ENCODE results near the gene ARHGAP42.
"Not testable (repeated sequence)": the region's sequence is repeated elsewhere in the genome, so short reads cannot be mapped to it uniquely, and the experiment has no call there.

ARHGAP42 gene

DNA sequence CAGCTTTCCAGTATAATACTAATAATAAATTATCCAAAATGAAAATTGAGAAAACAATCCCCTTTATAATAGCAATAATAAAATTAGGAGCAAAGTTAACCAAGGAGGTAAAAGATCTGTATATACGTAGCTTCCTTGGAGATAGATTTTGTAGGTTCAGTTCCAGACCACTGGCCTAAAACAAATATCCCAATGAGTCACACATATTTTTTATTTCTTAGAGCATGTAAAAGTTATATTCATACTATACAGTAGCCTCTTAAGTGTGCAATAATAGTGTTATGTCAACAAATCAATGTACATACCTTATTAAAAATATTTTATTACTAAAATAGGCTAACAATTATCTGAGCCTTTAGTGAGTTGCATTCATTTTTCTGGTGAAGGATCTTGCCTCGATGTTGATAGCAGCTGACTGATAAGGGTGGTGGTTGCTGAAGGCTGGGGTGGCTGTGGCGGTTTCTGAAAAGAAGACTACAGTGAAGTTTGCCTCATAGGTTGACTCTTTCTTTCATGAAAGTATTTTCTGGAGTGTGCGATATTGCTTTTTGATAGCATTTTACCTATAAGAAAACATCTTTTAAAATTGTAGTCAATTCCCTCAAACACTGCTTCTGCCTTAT lies 178.5 kb downstream of the ARHGAP42 start:
- no peak for DNase-seq

DNA sequence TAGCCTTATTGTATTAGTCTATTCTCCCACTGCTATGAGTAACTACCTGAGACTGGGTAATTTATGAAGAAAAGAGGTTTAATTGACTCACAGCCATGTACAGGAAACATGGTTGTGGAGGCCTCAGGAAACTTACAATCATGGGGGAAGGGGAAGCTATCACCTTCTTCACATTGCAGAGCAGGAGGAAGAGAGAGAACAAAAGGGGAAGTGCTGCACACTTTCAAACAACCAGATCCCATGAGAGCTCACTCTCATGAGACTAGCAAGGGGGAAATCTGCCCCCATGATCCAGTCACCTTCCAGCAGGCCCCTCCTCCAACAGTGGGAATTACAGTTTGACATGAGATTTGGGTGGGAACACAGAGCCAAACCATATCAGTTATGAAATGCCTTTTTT lies 179.4 kb downstream of the ARHGAP42 start:
- DNase-seq, result no peak

DNA sequence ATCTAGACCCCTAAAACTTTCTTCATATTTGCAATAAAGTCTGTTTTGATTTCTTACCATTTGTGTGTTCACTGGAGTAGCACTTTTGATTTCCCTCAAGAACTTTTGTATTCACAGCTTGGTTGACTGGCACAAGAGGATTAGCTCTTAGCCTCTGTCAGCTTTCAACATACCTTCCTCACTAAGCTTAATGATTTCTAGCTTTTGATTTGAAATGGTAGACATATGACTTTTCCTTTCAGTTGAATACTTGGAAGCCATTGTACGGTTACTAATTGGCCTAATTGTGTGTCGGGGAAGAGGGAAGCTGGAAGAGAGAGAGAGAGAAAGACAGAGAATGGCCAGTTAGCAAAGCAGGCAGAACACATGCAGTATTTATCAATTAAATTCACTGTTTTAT lies 180.5 kb downstream of the ARHGAP42 start:
- no peak for DNase-seq

DNA sequence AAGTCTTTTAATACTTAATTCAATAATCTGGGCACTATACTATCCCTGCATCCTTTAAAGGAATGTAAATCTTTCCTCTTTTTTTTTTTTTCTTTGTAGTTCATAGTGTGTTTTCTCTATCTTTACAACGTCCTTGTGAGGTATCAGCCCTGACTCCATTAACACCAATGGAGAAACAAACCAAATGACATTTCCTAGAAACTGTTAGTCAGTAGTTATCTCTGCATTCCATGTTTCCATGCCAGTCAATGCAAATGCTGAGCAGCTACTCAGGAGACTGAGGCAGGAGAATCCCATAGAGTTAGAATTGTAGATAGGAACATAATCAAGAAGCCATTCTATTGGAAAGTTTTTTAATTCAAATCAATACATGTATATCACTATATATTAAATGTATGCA lies 182.2 kb downstream of the ARHGAP42 start:
- DNase-seq, result no peak

DNA sequence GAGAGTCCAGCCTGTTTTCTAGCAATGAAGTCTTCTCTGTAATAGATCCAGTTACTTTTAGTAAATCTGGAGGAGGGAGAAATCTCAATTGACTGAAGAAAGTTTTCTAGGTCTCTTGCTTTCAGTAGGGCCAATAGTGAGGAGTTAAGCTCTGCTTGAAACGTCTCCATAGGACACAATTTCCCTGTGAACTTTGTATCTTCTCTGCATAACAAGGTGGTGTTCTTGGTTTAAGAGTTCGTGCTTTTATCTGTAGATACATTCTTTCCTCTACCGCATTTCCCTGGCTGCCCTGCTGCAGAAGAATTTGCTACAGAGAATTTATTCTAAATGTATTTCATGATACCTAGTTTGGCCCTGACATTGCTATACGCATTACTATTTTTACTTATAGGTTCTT lies 183.1 kb downstream of the ARHGAP42 start:
- DNase-seq, result no peak

DNA sequence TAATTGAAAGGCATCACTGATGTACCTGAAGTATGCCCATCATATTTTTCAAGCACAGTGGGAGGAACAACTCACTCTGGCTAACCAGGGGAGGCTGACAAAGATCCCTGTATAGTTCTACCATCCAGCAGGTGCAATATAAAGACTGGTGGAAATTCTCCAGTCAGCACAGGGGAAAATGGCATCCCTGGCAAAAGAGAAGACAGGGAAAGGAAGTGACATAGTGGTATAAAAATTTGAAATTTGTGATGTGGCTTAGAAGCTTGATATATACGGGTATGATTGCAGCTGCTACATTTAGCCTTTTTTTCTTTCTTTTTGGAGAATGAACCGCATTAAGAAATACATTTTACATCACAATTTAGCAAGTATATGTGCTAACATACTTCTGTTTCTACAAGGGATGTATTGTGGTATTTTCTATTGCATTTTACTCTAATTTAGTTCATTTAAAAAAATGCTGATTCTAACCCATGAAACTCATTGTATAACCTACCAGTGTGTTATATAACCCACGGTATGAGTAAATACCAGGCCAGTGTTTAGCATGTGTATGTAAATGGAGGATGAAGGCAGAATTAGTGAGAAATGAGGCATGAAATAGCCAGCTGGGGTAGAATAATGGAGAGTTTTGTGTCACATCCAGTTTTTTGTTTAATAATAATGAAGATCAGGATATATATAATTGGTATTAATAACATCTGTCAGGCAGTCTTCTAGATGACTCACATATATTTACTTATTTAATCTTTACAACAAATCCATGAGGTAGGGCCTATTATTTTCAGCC lies 186.1 kb downstream of the ARHGAP42 start:
- no peak for DNase-seq

DNA sequence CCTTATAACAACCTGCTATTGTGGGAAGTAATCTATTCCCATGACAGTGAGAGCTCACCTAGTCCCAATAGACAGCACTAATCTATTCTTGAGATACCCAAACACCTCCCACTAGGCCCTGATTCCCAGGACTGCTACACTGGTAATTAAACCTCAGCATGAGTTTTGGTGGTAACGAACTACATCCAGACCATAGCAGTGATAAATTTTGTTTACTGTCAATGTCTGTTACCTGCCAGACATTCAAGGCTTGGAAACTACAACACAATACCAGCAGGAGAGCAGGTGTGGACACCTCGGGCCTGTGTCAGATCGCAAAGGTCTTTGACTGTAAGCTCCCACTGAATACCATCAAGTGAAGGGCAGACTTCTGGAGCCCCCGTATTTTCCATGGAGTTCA lies 187.1 kb downstream of the ARHGAP42 start:
- DNase-seq, result no peak

DNA sequence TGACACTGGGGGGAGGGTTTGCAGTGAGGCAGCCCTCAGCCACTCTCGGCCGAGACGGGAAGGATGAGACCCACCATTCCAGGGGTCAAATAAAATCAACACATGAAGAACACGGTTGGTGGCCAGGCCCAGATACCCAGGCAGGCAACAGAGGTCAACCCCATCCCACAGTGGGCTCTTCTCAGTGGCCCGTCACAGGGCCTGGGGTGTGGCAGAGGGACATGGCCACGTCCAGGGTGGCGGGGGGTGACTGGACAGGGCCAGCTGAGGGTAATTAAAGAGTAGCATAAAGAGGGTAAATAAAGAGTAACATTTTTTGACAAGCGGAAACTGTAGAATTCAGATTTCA lies 188.4 kb downstream of the ARHGAP42 start:
- no peak for DNase-seq

DNA sequence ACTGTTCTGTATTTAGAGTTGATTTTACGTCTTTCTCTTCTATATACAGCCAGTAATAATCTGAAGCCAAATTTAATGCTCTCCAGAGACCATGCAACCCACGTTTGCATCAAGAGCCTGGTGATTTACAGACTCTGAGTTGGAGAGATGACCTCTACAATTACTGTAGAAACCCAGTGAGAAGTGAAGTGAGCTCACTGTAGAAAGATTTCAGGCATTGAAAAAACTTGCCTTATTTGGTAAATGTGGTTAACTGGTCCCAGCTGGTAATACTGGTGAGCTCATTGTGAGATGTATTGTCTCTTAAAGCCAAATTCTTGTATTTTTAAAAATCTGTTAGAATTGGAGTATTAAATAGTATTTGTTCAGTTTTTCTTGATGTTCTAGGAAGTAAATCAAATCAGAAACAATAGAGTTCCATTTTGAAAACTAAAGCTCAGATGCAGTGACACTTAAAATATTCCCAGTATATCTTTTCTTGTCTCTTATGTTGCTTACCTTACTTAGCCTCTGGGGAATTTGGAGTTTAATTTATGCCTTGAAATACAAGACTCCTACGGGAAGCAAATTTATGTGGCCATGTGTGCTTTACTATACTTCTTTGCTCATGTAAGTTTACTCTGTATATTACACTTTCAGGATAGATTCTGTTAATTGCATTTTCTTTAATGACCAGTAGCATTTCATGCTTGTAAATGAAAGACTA lies 189.9 kb downstream of the ARHGAP42 start:
- DNase-seq, result no peak

DNA sequence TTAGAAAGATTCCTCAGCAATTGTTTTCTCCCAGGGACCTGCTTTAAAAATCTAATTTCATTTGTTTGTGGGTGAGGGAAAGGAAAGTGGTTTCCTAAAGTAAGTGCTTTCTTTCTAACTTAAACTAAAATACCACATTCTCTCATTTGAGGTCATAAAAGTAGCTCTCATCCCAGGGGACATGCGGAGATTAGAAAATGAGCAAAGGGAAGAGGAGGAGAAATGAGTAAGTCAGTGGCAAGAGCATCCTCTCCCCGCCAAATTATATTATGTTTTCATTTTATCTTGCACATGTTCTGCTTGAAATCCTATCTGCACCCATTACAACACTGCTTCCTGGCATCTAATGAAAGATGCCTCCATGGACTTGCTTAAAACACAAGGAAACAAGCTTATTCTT lies 191.4 kb downstream of the ARHGAP42 start:
- DNase-seq, result no peak

DNA sequence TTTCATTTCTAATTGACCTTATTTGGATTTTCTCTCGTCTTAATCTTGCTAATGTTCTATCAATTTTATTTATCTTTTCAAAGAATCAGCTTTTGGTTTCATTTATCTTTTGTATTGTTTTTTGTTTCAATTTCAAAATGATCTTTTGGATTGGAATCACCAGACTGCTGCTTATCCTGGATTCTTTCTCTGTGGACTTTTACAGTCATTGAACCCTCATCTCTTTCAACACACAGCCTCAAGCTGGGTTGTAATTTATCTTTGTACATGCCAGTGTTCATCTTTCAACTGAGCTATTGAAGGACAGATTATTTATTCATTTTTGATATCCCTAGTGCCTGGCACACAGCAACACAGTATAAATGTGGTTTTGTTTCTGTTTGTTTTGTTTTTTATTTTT lies 195.9 kb downstream of the ARHGAP42 start:
- no peak for DNase-seq

DNA sequence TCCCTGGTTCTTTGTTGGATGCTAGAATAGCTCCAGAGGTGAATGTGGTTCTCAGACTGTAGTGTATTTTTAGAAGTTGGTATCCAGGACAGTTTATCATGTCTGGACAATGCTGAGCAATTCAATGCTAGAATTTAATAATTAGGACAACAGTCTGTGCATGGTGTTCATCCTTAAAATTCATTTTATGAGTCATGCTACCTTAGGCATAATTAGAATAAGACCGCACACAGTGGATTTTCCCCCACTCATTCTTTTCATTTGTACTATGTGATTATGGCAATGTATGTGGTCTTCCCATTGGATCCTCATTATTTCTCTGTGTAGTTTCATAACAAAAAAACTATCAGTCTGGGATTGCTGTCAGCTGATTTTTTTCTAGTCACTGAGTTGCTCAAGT lies 196.7 kb downstream of the ARHGAP42 start:
- no peak for DNase-seq

DNA sequence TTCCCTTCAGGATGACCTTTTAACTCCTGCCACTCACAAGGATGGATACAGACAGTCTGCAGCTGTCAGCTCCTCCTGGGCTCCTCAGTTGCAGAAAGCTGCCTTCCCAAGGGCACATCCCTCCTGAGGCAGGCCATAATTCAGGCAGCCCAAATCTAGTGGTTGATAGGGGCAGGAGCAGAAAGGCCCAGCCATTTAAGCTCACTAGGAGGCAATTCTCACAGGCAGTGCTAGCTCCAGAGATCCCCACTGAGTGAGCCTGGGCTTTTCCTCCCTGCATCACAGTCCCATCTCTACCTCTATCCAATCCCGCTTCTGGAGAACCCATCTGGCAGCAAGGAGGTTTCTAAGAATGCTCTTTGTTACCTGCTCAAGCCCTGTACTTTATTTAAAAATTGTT lies 200.6 kb downstream of the ARHGAP42 start:
- no peak for DNase-seq

DNA sequence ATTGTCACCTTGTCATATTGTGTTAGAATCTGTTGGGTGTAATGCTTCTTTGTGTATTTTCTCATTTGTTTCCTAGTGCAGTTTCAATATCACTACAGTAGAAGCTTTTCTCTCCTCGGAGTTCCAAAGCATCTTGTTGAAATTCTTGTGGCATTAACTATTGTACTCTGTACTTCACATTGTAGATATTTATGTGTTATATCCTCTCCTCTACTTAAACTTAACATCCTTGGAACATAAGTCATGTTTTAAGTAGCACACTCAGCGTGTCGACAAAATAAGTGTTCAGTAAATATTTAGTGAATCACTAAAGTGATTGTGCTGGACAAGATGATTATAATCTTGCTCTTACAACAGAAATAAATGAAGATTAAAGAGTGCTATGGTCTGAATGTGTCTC lies 201.7 kb downstream of the ARHGAP42 start:
- DNase-seq, result no peak

DNA sequence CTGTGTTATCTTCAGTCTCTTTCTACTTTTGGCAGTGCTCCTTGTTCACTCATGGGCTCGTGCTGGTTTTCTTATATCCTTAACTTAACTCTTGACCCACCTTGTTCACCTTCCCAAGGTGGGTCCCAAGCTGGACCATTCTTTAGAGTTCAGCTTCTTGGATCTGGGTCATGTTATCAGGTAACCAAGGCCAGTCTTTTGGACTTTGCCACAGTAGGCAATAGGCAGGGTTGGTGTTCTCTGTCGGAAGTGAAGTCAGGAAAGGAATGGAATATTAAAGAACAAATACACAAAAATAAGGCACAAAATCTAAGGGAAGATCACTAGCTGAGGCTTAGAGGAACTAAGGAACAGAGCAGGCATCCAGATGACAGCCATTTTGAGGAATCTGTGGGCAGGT lies 202.7 kb downstream of the ARHGAP42 start:
- DNase-seq, result no peak

DNA sequence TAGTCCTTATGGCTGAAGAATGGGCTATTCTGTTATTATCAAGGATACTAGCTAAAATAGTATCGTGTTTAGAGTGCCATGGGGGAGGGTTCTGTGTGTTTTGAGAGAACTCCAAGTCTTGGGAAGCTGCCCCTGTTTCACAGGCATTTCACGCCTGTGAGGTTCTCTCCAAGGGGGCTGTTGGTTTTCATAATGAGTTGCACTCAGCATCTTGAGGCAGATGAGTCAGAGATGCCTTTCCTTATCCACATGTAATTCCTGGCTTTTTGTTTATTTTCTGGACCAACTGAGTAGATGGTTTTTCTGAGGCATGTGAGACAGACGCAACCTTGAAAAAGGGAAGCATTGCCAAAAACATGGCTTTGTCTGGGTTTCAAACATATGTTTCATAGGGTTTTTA lies 203.7 kb downstream of the ARHGAP42 start:
- DNase-seq, result peak in 7 of 58 donors; percentile 1 to 14 (median 3)

DNA sequence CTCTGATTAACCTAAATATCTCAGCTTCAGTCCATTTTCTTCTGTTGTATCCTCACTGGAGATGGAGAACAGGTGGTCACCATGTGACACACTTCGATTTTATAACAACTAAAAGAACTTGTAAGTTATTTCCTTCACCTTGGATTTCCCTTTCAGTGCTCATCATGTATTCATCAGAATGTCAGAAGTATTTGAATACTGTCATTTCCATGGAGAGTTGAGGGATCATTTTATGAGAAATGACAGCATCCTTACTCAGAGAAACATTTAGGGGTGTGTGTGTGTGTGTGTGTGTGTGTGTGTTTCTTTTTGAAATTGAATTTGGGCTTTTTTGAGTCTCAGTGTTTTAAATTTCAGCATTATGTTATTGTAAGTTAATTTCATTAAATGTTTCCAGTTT lies 205.8 kb downstream of the ARHGAP42 start:
- no peak for DNase-seq

DNA sequence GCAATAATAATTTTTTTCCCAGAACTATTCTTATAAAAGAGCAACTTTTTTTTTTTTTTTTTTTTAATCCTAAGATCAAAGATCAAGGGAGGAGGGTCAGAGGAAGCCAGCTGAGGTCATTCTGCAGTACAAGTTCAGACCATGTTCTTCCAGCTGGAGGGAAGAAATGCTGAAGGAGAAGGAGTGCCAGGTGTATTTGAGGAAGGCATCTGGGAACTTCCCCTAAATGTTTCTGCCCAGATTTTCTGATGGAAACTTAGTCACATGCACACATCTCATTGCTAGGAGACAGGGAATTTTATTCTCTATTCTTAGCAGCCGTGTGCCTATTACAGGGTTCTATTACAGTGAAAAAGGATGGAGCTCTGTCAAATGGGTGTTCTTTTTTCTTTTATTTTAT lies 208.4 kb downstream of the ARHGAP42 start:
- DNase-seq, result no peak

DNA sequence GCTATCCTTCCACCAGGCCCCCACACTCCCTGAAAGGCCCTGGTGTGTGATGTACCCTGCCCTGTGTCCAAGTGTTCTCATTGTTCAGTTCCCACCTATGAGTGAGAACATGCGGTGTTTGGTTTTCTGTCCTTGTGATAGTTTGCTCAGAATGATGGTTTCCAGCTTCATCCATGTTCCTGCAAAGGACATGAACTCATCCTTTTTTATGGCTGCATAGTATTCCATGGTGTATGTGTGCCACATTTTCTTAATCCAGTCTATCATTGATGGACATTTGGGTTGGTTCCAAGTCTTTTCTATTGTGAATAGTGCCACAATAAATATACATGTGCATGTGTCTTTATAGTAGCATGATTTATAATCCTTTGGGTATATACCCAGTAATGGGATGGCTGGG lies 208.9 kb downstream of the ARHGAP42 start:
- not testable (repeated sequence) for DNase-seq

DNA sequence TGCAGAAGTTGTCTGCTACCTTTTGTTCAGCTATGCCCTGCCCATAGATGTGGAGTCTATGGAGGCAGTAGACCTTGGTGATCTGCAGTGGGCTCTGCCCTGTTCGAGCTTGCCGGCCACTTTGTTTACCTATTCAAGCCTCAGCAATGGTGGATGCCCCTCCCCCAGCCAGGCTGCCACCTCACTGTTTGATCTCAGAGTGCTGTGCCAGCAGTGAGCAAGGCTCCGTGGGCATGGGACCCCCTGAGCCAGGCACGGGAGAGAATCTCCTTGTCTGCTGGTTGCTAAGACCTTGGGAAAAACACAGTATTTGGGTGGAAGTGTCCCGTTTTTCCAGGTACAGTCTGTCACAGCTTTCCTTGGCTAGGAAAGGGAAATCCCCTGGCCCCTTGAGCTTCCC lies 214.4 kb downstream of the ARHGAP42 start:
- not testable (repeated sequence) for DNase-seq

DNA sequence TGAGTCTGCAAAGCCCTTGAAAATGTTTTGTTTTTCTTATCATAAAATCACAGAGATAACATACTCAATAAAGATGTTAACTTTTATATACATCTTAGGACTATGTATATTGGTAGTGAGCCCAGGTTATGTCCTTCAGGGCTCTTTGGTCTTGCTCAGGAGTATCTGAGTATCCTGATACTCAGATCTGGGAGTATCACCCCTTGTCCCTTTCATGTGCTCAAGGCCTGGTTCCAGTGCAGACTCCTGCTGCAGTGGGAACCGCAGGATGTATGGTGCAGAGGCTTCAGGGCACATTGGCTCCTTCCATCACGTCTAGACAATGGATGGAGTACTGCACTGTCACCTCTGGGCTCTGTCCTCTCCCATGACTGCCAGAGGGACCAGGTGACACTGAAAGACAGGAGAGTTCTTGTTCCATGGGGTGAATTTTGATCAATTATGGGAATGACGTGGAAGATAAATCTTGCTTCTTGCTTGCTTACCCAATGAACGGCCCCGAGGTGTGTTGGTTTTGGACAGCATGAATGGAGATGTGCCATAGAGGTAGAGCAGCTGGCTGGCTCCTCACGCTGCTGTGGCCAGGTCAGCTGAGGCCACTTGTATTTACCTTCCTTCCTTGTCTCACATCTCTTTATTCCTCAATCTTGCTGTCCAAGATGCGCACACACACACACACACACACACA lies 215.5 kb downstream of the ARHGAP42 start:
- no peak for DNase-seq

DNA sequence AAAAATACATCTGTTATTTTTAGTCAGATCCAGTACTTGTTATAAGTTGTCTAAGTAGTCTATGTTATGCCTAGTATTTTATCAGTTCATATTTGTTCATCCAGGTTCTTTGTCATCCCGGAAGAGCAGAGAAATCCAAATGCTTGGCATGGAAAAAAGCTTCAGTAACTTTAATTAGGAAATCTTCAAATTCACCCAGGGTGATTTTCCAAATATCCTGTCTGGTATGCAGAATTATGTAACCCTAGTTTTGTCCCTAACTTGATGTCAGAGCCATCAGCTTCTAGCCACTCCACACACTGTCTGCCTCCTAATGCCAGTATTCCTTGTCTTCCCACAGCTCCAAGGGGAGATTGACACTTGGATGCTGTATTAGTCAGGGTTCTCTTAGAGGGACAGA lies 216.2 kb downstream of the ARHGAP42 start:
- DNase-seq, result no peak

Measured in anterior cingulate cortex (tissue), 58 donors.